GM18520 (cell line): ENCODE results near the gene PTPRM.
"Not testable (repeated sequence)": the region's sequence is repeated elsewhere in the genome, so short reads cannot be mapped to it uniquely, and the experiment has no call there.

Experiments used
- ATAC-seq: cut with Tn5 transposase; IDR thresholded peaks from one replicate; pipeline ENCODE4 v1.9.1; 2021; ENCODE audit not compliant: unreplicated experiment

PTPRM gene

GRCh38 chr18:7924616-7925015, 357.5 kb downstream of the PTPRM start:
- no peak for ATAC-seq

DNA sequence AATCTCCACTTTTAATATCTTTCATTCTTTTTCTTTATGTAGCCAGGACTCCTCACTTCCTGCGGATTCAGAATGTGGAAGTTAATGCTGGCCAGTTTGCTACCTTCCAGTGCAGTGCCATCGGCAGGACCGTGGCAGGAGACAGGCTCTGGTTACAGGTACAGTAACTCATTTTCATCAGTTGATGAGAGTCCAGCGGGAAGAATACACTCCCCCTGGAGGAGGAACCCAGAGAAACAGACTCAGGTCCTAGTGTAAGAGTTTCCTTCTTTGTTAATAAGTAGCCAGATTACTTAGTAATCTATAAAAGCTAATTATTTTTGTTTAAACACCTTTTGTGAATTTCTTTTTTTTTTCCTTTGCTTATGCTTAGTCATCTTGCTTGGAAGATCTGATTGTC, 359.4 kb downstream of the PTPRM start:
- ATAC-seq, result no peak

DNA sequence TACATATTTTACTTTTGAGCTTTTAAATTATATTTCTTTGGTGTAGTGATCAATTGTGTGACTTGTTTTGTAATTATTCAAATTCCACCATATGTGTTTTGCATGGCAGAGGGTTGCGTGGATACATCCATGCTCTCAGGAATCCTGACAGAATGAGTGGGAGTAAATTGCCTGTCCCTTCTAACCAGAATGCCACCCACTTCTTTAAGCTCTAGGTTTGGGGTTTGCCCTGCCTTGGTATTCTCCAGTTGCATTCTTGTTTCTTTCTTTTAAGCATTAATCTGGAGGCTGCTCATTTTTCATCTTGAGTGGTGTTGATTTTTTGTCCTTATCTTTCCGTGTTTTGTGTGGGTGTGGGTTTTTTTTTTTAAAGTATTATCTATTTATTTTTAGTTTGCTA, 360.0 kb downstream of the PTPRM start:
- ATAC-seq, result no peak

GRCh38 chr18:7931763-7932162, 364.6 kb downstream of the PTPRM start:
- no peak for ATAC-seq

- no peak for ATAC-seq
Measured at GRCh38 chr18:7937268-7937667, 370.2 kb downstream of the PTPRM start.

DNA sequence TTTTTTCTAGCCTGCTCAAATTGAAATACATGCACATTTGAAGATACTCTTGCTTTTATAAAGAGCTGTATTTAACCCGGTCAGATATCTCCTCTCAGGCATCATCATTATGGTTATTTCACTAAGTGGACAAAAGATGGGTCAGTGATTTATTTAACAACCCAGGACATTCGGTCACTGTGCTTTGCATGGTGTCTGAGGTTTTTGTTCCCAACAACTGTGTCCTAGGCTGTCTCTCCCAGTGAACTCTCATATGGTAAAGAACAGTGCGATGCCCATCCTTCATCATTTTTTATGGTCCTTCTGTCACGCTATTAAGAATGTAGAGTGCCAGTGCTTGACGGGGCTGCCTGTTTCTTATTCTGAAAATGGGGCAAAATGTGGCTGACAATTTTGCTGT, 372.4 kb downstream of the PTPRM start:
- ATAC-seq, result no peak

- ATAC-seq, result no peak
Measured at GRCh38 chr18:7940379-7940778, 373.3 kb downstream of the PTPRM start.

DNA sequence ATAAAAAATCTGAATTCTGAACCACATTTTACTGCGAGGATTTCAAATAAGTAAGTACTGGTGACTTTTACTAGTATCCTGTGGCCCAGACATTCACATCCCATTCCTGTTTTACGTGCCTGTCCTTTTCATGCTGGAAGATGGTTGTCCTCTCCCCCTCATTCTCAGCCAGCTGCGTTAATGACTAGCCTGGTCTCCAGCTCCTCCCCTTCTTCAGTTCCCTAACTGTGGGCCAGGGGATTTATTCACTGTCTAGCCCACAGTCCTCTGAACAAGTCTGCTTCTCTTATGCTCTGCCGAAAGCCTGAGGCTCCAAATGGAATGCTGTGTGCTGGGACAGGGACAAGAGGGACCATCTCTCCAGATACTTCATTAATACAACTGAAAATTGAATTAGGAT, 373.9 kb downstream of the PTPRM start:
- ATAC-seq, result no peak

GRCh38 chr18:7941533-7941932, 374.4 kb downstream of the PTPRM start:
- no peak for ATAC-seq

- ATAC-seq, result no peak
Measured at GRCh38 chr18:7945882-7946281, 378.8 kb downstream of the PTPRM start.

DNA sequence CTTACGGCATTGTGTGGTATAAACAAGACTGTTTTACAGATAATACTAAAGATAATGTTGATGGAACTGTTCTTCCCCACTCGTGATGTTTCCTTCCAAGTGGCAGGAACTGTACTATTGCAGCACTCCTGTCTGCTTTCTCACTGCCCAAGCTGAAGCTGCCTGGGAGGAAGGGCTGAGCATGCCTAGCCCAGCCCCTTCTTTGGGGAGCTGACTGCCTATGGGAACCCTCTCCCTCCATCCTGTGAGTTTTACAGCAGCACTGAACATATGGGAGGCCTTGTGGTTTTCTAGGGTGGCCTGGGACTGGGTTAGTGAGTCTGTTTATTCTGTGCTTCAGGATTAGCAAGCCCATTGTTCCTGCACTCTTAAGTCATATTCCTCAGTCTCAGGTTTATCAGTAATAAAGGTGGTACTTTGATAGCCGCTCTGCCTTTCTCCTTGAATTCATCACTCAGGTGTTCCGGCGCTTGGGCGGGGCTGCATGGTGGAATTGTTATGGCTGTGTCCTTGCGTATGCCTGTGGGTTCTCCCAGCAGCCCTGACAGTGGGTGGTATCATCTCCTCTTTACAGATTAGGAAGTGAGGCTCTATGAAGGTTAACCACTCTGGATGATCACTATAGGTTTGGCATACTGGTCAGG, 379.7 kb downstream of the PTPRM start:
- no peak for ATAC-seq

DNA sequence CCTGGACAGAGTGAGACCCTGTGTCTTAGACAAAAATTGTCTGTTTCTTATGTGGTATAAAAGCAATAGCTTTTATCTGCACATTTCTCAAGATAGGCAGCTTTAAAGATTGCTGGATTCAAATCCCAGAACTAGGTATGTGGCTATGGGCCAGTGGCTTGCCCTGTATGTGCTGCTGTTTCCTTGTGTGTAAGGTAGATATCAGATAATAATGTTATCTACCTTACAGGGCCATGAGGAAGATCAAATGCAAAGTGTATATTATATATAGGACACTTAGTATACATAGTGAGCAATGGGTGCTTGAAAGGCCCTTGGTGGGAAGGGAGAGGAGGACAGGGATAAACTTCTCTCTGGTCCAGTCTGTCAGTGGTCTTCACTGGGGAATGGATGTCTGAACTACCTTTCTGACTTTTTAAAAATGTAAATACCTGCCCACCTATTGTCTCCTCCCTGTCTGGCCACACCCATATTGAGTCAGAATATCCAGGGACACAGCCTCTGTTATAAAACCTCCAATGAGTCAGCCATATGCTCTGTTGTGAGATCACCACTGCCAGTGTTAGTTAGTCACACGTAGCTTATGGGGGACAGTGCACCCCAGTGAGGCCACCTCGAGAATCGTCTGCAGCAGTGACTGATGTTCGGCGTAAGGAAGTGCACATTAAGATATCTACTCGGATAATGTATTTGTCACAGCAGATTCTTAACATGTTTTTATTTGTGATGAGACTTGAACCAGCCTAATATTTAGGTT, 383.4 kb downstream of the PTPRM start:
- no peak for ATAC-seq

DNA sequence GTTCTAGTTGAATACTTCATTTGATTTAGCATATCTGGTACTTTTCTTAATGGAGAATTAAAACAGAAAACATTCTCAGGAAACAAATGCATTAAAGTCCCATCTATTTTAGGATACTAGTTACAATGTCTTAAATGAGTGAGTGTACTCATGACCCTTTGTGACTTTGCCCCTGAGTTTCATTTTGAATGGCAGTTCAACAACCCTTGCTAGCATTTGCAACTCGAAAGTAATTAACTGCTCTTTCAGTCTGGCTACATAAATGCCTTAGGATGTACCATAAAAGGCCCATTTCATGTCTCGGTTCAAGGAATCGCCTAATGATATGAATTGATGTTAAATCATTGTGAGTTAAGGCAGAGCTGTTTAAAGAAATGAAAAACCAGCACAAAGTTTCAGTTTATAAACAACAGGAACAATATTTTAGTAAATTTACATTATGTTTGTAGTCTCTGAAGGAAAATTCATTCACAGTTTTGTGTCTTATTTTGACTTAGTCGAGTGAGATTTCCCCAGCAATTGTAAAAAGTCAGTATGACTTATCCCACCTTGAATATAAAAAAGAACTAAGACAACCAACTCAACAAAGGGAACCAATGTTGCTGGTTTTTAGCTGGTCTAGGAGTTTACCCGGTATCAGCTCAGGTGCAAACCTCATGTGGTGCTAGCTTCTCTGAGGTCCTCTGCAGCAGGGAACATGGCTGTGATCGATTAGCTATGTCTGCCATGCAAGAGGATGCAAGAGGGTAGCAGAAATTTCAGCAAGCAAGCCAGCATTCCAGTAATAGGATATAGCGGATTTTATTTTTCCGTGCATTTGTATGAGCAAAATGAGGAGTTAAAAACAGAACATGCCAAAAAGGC, 386.2 kb downstream of the PTPRM start:
- ATAC-seq, result peak; percentile 83

DNA sequence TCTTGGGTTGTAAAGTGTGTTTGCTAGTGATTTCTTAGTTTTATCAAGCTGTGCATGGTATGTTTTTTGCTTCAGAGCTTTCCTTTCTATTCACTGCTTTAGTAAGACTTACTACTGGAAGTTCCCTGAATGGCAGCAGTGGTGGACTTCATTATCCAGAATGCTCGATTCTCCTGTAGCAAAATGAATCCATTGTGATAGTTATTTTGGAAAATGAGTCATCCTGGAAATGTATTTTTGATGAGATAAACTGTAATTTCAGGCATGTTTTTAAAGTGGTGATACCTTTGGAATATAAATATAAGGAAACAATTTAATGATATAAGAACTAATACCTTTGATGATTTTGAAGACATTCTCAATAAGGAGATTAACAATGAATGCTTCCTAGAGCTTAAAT, 387.1 kb downstream of the PTPRM start:
- ATAC-seq, result no peak

- ATAC-seq, result no peak
Measured at GRCh38 chr18:7955175-7955574, 388.1 kb downstream of the PTPRM start.

- ATAC-seq, result no peak
Measured at GRCh38 chr18:7957297-7957696, 390.2 kb downstream of the PTPRM start.

DNA sequence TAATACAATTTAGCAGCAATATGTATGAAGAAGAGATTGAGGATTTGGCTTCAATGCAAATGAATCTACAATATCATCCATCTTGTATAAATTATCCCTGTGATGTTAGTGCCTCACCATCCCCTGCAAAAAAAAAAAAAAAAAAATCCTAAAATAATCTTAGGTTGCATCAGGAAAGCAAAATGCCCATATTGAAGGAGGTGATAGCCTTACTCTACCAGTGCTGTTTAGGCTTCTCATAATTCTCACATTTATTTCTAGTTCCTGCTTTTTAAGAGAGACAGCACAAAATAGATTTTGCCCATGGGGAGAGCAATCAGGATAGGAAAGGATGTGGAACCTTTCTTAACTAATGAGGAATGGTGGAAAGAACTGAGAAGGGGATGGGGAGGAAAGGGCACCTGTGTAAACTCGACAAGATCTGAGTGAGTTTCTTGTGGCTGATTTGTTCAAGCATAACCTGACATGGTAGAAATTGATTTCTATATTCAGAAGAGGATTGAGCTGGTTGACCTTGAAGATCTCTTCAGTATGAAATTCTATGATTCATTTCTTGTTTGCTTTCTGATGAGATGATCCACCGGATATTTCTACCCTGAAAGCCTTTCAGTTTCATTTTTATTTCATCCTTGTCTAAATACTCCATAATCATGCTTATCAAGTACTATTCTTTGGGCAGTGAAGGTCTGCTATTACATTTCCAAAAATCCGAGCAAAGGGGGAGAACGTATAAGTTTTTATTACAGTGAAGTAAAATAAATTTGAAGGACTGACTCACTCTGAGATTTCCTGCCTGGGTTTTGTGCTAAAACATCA, 391.2 kb downstream of the PTPRM start:
- no peak for ATAC-seq

DNA sequence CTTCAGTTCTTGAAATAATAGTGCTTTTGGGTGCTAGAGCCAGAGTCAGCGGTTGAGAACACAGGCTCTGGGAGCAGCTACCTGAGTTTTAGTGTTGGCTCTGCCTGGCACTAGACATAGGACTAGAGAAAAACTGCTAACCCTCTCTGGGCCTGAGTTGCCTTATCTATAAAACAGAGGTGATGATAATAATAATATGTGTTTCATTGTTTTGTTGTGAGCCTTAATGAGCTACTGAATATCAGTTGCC, 391.7 kb downstream of the PTPRM start:
- no peak for ATAC-seq

DNA sequence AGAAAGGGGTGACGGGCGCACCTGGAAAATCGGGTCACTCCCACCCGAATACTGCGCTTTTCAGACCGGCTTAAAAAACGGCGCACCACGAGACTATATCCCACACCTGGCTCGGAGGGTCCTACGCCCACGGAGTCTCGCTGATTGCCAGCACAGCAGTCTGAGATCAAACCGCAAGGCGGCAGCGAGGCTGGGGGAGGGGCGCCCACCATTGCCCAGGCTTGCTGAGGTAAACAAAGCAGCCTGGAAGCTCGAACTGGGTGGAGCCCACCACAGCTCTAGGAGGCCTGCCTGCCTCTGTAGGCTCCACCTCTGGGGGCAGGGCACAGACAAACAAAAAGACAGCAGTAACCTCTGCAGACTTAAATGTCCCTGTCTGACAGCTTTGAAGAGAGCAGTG, 399.6 kb downstream of the PTPRM start:
- ATAC-seq, result not testable (repeated sequence)

- ATAC-seq, result no peak
Measured at GRCh38 chr18:7974200-7974874, 407.2 kb downstream of the PTPRM start.

DNA sequence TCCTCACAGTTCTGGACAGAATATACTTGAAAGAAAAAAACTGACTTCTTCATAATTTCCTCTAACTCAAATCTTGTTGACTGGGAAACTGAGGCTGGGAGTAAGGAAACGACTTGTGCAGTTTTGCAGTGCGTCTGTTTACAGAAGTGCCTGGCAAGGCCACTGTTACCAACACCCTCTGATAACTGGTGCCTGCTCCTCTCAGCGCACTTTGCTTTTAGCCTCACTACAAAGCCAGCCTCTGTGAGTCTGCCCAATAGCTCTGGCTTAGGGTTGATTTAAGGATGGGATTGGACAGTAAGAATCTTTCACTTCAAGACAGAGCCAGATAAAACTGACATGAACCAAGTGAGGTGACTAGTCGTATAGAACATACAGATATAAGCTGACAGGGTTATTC, 410.8 kb downstream of the PTPRM start:
- ATAC-seq, result no peak
